SIG-M5 treated with dmso at 0.1 percent for 504 hours (cell line): ENCODE results near the gene ARHGEF11.

Source experiments
- DNase-seq: peaks from one replicate; lab custom pipeline; 2025; ENCODE audit not compliant: unreplicated experiment; lab: John Stamatoyannopoulos, UW

Gene ARHGEF11

DNA sequence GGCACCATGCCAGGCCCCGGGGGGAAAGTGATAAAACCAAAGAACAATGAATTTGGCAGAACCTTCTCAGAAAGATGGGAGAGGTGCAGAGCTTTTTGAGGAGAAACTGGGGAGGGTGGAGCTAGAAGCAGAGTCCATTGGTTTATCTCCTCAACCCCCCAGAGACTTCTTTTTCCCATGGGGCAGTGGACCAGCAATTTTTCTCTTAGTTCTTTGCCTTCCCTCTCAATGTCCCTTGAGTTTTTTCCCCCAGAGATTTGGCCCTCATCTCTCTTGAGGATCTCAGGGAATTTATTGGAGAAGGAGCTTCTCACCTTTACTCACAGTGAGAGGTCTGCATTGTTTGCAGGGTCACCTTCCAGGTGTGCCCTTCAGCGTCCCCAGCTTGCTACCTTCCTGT, 5.3 kb upstream of the ARHGEF11 start:
- no peak for DNase-seq

DNA sequence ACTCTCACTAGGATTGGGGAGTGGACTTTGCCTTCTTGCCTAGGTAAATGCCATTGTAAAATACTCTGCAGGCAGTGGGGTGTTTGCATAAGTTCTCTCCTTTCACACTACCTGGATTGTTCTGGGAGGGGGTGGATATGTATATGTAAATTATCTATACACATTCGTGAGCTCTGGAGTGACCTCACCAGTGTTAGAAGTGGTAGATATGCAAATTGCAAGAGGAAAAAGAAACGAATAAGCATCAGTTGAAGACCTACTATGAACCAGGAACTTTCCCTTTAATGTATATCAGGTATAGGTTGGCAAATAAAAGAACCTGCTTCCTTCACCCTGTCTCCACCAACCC, 1.5 kb upstream of the ARHGEF11 start:
- DNase-seq, result no peak

DNA sequence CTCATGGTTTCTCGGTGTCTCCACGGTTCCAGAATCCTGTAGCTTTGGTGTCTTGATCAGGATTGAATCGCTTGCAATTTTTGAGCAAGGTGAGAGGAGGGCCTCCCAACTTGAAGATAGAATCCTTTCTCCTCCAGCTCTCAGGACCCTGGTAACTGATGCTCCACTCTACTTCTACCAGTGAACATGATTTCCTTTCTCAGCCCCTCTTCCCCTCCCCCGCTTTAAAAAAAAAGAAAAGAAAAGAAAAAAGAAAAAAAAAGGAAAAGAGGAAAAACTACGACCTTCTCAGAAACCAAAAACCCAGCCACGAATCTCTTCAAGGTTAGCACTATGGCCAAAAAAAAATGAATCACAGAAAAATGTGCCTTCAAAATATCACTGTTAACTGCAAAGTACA, 1.2 kb downstream of the ARHGEF11 start:
- no peak for DNase-seq

DNA sequence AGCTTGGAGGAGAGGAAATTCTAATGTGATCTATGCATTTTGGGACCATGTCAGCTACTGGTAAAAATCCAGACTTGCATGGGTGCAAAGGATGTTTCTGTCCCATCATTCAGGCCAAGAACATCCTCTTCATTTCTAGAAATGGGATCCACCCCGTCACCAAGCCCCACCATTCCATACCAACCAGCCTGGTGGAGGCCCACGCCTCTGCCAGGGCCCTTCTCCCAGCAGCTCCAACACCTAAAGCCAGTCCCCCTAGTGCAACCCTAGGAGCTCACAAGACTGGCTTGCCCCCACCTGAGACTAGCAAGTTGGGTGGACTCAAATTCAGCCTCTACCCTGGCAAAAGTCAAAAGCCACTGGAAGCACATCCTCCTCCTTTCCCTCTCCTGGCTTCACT, 1.9 kb downstream of the ARHGEF11 start:
- no peak for DNase-seq

DNA sequence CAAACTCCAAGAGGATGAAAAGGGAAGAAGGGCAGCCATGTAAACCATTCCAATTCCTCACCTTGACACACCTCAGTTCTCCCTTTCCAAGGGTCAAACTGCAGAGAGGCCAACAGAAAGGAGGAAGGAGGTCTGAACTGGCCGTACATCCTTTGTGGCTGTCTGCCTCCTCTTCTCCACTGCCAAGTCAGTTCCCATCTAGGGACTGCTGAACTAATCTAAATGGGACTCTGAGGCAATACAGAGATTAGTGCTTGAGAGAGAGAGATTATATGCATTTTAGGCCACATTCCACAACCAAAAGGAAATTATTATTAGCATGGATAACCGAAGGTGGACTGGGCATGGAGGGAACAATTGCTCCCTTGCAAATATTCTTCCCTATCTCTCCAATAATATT, 2.7 kb downstream of the ARHGEF11 start:
- DNase-seq, result no peak

DNA sequence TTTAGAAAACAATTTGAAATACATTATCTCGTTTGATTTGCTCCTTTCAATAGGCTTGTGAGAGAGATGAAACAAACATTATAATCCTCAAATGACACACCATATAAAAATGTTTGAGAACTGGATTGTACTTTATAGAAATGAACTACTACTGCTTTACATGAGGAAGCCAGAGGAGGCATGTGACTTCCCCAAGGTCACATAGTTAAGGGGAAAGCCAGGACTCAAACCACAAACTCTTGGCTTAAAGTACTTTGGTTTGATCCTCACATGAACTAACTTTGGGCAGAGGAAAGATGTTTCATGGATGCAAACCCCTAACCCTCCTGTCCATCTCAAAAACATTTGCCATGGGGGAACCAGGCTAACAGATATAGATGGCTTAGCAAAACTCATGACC, 4.7 kb downstream of the ARHGEF11 start:
- peak; percentile 14 for DNase-seq

DNA sequence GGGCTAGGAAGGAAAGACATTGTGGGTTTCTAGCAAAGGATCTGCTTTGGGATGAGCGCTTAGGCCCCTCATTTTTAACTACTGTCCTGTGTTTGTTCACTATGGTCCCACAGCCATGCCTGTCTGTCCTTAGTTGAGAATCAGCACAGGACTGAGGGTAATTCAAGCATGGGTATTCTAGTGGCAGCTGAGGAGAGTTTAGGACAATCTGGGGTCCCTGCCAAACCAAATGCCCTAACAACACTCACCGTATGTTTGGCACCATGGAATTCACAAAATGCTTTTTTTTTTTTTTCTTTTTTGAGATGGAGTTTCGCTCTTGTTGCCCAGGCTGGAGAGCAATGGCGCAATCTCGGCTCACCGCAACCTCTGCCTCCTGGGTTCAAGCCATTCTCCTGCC, 10.4 kb downstream of the ARHGEF11 start:
- no peak for DNase-seq

DNA sequence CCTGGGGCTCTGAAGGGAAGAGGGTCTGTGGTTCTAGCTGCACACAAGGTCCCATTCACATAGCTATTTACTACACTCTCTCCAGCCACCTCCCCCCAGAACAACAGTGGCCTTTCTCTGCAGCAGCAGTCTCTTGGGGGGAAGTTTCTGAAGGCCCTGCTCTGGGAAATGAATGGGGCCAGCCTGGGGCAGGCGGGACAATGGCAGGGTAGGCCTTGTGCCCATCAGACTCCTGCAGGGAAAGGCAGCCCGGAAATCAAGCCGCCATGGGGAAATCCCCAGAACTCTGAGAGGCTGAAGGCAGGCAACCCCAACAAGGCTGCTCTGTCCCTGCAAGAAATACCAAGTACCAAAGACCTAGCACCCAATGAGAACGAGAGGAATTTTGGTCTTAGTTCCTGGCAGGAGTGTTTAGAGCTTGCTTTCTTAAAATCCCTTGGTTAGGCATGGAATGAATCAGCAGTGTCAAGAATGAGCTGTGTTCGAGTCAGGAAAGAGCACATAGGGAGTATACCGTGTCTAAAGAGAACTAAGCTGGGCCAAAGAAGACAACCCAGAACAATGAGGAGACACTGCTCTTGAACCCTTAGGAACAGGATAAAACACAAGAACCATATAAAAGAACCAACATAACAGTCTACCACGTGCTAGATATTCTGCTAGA, 11.3 kb downstream of the ARHGEF11 start:
- DNase-seq, result no peak

DNA sequence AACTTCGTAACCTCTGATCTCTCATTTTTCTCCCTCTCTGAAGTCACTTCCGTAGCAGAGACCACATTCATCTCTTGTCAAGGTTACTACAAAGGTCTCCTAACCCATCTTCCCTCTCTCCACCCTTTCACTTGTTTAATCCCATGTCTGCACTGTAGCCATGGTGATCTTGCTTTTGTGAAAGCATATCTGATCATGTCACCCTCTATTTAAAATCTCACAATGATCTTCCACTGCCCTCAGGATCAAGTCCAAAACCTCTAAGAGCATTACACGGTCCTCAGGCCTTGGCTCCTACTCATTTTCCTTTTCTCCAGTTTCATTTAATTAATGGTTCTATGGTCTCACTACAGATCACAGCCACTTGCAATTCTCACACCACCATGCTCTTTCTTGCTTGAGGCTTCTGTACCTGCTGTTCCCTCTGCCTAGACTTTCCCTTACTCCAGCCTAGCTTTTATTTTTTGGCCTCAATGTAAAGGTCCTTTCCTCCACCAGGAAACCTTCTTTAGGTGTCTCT, 12.1 kb downstream of the ARHGEF11 start:
- DNase-seq, result no peak

DNA sequence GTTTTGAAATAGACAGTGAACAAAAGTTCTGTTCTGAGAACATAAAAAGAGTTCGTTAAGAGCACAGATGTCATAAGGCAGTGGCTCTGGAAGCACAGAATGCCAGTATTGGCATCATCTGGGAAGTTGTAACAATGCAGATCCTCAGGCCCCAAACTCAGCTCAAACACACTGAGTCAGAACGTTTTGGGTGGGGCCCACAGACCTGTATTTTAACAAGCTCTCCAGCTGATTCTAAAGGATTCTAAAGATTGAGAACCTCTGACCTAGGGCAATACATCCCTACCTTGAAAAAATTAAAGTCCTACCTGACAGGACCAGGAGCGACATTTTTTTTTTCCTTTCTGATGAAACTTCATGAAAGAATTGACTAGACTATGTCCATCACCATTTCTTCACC, 13.2 kb downstream of the ARHGEF11 start:
- DNase-seq, result no peak

DNA sequence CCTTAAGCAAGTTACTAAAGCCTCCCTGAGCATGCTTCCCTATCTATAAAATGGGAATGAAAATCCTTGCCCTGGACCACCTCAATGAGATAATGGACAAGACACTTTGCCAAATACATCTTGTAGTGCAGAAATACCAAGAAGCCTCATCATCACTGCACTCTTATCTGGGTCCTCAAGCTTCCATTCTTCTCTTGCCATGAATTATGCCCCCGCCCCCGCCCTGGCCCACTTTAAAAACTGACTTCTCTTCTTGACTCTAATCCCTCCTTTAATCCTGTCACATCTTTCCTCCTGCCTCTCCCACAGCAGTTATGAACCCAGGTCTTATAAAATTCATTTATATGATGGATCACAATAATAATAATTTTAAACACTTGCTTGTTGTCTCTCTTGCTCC, 14.8 kb downstream of the ARHGEF11 start:
- DNase-seq, result no peak

DNA sequence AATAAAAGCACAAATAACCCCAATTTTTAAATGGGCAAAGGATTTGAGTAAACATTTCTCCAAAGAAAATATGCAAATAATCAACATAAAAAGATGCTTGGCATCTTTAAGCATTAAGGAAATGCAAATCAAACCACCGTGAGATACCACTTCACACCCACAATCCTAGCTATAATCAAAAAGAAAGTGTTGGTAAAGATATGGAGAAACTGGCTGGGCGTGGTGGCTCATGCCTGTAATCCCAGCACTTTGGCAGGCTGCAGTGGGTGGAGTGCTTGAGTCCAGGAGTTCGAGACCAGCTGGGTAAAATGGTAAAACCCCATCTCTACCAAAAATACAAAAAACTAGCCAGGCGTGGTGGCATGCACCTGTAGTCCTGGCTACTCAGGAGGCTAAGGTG, 16.9 kb downstream of the ARHGEF11 start:
- no peak for DNase-seq

DNA sequence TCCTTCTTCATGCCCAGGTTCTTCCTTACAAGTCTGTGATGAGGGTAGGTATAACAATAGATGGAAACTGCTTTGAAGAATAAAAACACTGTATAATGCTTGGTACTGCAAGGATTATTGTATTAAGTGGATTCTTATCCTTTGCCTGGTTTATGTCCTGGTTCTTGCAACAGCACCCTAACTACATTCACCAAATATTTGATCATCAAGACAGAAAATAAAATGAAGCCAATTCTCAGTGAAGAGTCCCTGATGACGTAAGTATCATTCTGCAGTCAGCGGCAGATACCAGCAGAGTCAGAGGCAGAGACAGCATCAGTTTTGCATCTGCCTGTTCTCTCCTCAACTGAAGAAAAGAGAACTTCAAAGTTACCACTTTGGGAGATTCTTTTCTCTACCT, 19.7 kb downstream of the ARHGEF11 start:
- no peak for DNase-seq

DNA sequence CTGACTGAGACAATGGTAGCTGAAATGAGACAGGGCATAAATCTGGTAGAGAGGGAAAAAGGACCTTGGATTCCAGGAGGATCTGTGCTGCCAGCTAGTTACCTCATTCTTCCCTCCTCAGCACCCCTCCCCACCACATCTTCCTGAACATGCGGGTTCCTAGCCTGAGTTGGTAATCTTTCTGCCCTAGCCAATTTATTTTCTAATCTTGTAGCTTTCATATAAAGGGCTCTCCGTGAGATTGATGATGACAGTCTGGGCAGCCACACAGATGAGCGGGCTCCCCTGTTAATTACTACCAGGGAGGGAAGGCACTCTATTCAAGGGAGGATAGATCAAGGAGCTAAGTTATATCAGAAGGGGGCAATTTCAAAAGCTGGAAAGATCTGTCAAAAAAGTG, 20.2 kb downstream of the ARHGEF11 start:
- no peak for DNase-seq

DNA sequence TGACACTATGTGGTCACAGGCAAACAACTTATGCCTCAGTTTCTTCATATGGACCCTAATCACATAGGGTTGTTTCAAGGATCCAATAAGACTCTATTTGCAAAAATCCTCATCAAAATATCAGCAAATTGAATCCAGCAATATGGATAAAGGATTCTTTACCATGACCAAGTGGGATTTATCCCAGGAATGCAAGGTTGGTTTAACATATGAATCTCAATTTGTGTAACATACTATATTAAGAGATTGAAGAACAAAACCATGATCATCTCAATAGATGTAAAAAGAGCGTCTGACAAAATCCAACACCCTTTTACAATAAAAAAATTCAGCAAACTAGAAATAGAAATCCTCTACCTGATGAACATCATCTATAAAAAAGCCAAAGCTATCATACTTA, 23.9 kb downstream of the ARHGEF11 start:
- DNase-seq, result no peak

DNA sequence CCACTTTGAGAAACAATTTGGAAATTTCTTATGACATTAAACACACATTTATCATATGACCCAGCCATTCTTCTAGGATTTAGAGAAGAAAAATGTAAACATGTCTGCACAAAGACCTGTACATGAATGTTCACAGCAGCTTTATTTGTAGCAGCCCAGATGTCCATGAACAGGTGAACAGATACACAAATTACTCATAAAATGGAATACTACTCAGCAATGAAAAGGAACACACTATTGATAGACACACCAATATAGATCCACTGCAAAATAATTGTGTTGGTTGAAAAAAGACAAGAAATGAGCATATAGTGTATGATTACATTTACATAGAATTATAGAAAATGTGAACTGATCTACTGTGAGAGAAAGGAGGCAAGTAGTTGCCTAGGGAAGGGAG, 26.1 kb downstream of the ARHGEF11 start:
- no peak for DNase-seq

DNA sequence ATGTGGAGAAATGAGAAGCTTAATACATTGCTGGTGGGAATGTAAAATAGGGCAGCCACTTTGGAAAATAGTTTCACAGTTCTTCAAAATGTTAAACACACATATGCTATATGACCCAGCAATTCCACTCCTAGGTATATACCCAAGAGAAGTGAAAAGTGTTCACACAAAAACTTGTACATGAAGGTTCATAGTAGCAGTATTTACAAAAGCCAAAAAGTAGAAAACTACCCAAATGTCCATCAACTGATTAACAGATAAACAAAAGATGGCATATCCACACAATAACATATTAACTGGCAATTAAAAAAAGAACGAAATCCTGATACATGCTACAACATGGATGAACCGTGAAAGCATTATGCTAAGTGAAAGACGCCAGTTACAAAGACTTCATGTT, 33.7 kb downstream of the ARHGEF11 start:
- DNase-seq, result no peak

DNA sequence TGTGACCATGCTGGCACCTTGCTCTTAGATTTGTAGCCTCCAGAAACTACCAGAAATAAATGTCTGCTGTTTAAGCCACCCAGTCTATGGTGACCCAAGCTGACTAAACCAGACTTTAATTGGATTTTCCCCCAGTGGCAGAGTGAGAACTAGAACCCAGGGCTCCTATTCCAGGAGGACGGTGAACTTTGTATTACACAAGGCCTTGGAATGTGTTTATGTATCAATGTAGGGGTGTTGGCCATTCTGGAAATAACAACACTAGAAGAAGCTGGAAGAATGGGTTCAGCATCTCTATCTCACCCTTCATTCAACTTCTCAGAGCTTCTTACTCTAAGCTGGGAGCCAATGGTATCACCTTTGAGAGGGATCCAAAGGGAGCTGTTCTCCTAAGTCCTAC, 37.0 kb downstream of the ARHGEF11 start:
- DNase-seq, result no peak

DNA sequence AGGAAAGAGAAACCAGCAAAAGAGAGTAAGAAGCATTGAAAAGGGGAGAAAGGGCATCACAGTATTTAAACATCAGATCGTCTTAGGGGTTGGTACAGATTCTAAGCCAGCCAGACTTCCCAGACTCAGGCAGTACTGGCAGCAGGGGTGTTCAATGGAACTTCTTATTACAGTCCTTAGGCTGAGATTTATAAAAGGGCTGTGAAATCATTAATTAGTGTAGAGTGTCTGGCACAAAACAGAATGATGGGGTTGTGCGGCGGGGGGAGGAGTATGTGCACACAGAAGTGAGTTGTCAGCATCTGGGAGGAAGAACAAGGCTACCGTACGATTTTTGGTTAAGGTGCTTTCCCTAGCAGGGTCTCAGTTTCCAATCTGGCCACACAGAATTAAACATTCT, 38.2 kb downstream of the ARHGEF11 start:
- no peak for DNase-seq

DNA sequence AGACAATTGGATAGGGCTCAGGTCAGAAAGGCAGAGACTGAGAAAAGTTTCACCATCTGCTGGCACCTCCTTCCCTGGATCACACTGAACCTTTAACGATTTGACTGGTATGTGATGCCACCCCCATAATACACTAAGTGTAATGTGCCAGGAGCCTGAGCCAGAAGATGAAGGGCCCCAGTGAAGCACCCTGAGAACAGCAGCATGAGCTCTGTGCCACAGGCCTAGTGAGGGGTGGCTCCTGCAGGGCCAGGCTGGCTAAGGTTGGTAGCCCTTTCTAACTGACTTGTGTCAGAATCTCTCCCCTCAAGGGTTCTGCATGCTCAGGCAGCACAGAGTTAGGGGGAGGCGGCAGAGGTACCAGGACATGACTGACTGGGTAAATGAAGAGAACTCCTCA, 38.9 kb downstream of the ARHGEF11 start:
- no peak for DNase-seq

DNA sequence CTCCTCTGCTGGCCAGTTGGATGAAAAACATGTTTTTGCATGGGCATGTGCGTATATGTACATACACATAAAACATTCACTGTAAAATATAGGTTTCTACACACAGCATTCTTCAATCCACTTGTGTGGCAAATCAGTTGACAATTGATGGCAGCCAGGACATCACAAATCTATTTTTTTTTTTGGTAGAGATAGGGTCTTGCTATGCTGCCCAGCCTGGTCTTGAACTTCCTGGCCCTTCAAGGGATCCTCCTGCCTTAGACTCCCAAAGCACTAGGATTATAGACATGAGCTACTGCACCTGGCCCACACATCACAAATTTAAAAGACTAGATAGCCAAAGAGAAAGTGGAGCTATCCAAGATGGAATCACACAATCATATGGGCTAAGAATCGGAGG, 39.6 kb downstream of the ARHGEF11 start:
- no peak for DNase-seq

DNA sequence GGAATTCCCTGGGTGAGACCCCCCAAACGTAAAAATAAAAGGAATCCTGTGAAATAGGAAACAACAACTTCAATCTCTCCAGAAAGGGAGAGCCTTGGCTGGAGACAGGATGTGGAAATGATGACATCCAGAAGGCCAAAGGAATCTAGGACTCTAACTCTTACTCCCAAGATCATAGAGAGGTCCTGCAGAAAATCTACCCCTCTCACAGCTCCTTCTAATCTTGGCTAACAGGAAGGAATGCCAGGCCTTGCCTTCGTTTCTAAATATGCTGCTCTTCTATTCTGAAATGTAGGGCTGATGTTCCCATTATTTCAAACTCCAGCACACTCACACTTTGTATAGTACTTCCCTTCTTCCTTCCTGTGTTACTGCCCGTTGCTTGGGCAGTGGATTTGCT, 40.7 kb downstream of the ARHGEF11 start:
- no peak for DNase-seq

DNA sequence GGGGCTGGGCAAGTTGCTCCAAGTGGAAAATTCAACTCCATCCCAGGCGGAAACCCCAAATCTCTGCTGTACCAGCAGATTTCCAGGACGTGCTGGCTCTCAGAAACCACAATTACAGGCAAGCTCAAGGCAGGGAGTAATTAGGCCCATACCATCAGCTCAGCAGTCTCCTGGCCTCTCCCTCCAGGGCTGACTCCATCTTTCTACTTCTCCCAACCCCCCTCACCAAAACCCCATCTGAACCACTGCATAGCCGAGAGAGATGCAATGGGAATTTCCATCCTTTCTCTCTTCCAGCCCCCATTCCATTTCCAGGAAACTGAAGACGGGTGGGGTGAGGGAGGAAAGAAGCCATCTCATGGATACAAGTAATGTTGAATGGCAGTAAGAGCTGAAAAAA, 41.2 kb downstream of the ARHGEF11 start:
- DNase-seq, result no peak

DNA sequence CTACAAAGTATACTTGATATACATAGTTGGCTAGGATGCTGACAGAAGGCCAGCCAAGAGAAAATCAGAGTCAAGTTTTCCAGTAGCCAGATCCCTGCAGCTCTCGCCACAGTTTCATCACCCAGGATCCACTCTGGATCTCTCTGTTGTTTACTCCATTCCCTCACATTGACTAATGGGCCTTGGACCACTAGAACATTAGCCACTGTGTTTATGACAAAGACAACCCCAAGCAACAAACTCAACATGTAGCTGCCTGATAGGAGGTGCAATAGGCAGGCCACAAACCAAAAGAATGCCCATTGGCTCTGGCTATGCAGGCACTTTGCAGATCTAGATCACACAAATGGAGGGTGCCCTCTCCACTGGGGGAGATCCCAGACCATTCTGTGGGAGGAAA, 44.2 kb downstream of the ARHGEF11 start:
- DNase-seq, result no peak
